ENCODE results near the gene HCN4.

HCN4 gene

GRCh38 chr15:73337187-73337586 is 31.6 kb downstream of the HCN4 start:
- no peak overlapping the region for H3K27ac ChIP-seq
- no peak for TF ChIP-seq CTCF (IDR thresholded peaks at IDR 0.05)
- no peak for TF ChIP-seq ZFX (IDR thresholded peaks at IDR 0.05; ENCODE audit: borderline replicate concordance)

GRCh38 chr15:73336756-73337155 is 32.0 kb downstream of the HCN4 start:
- no peak overlapping the region for H3K27ac ChIP-seq
- no peak for TF ChIP-seq ZFX (IDR thresholded peaks at IDR 0.05; ENCODE audit: borderline replicate concordance)
- TF ChIP-seq CTCF (IDR thresholded peaks at IDR 0.05): no peak

- TF ChIP-seq ZFX (IDR thresholded peaks at IDR 0.05; ENCODE audit: borderline replicate concordance) (no peak), CTCF (IDR thresholded peaks at IDR 0.05) (no peak)
These were observed 33.3 kb downstream of the HCN4 start for GRCh38 chr15:73335471-73335870.

GRCh38 chr15:73335026-73335425 is 33.7 kb downstream of the HCN4 start:
- no peak for TF ChIP-seq ZFX (IDR thresholded peaks at IDR 0.05; ENCODE audit: borderline replicate concordance)
- no peak for TF ChIP-seq CTCF (IDR thresholded peaks at IDR 0.05)
- H3K27ac ChIP-seq: no peak overlapping the region

More at GRCh38 chr15:73335471-73335870, 33.3 kb downstream of the HCN4 start:
- H3K27ac ChIP-seq: no peak overlapping the region

- TF ChIP-seq CTCF (IDR thresholded peaks at IDR 0.05): no peak
- TF ChIP-seq ZFX (IDR thresholded peaks at IDR 0.05; ENCODE audit: borderline replicate concordance): no peak
- H3K27ac ChIP-seq: no peak overlapping the region
These were observed 34.7 kb downstream of the HCN4 start for GRCh38 chr15:73334086-73334485.

- H3K27ac ChIP-seq: no peak overlapping the region
- TF ChIP-seq ZFX (IDR thresholded peaks at IDR 0.05; ENCODE audit: borderline replicate concordance) (no peak), CTCF (IDR thresholded peaks at IDR 0.05) (no peak)
These were observed 35.8 kb downstream of the HCN4 start for GRCh38 chr15:73333001-73333400.

GRCh38 chr15:73331991-73332925 is 36.5 kb downstream of the HCN4 start:
- TF ChIP-seq CTCF (IDR thresholded peaks at IDR 0.05): no peak
- TF ChIP-seq ZFX (IDR thresholded peaks at IDR 0.05; ENCODE audit: borderline replicate concordance): no peak
- no peak overlapping the region for H3K27ac ChIP-seq
